CD8-positive, alpha-beta memory T cell (primary cell): ENCODE measurements around the gene FAM3D. TPM values are rescaled to one million over a fixed set of nuclear protein-coding genes. Genes with fewer than 3 reads are reported as not detected.

Source experiments
- CTCF ChIA-PET: fragments of 350-600 bp; sonication (Branson Sonifier 250); formaldehyde crosslinking; loops from one replicate; lab custom pipeline; 2021; ENCODE audit warnings: antibody characterized with exemption; lab: Charles Lee
- POLR2A ChIA-PET: fragments of 350-600 bp; sonication (Branson Sonifier 250); formaldehyde crosslinking; loops from one replicate; lab custom pipeline; 2021; ENCODE audit warnings: antibody characterized with exemption; lab: Charles Lee
- DNase-seq, 5 donors: peaks; one replicate each; pipeline versions ENCODE4 v3.0.0 to v3.0.0-alpha.2; 2020 to 2022; ENCODE audit warnings: mixed read lengths in 1 of 5
- H3K27ac ChIP-seq: one replicate; pipeline ENCODE4 v1.7.0; 2013; ENCODE audit warnings: low read depth, mild to moderate bottlenecking, low read length, moderate library complexity
- H3K27me3 ChIP-seq: 2 replicates; pipeline ENCODE4 v1.7.0; 2013; ENCODE audit warnings: low read length, mild to moderate bottlenecking; ENCODE audit not compliant: insufficient read depth, poor library complexity, severe bottlenecking
- H3K36me3 ChIP-seq: 2 replicates; pipeline ENCODE4 v1.7.0; 2013; ENCODE audit warnings: mild to moderate bottlenecking, low read length, moderate library complexity; ENCODE audit not compliant: insufficient read depth
- H3K4me1 ChIP-seq: 2 replicates; pipeline ENCODE4 v1.7.0; 2013; ENCODE audit warnings: mild to moderate bottlenecking, low read length, moderate library complexity; ENCODE audit not compliant: insufficient read depth
- H3K4me3 ChIP-seq: 2 replicates; pipeline ENCODE4 v1.7.0; 2013; ENCODE audit warnings: mild to moderate bottlenecking, low read length
- H3K9me3 ChIP-seq: 2 replicates; pipeline ENCODE4 v1.7.0; 2013; ENCODE audit warnings: mild to moderate bottlenecking, low read length
- H3K27ac Mint-ChIP-seq, 8 donors: one replicate each; pipeline ENCODE4 v1.8.0; 2020 to 2021; ENCODE audit warnings: mixed read lengths in 8 of 8, mild to moderate bottlenecking in 6 of 8, inconsistent platforms in 3 of 8, moderate library complexity in 3 of 8
- H3K27me3 Mint-ChIP-seq, 2 donors: one replicate each; pipeline ENCODE4 v1.8.0; 2020 to 2021; ENCODE audit warnings: mixed read lengths in 2 of 2, mild to moderate bottlenecking in 1 of 2, moderate library complexity in 1 of 2
- H3K36me3 Mint-ChIP-seq, 3 donors: one replicate each; pipeline ENCODE4 v1.8.0; 2020 to 2021; ENCODE audit warnings: mixed read lengths in 3 of 3, inconsistent platforms in 1 of 3, mild to moderate bottlenecking in 1 of 3
- H3K4me1 Mint-ChIP-seq, 3 donors: one replicate each; pipeline ENCODE4 v1.8.0; 2020 to 2021; ENCODE audit warnings: mixed read lengths in 3 of 3, inconsistent platforms in 1 of 3, mild to moderate bottlenecking in 1 of 3
- H3K4me3 Mint-ChIP-seq, 7 donors: one replicate each; pipeline ENCODE4 v1.8.0; 2020 to 2021; ENCODE audit warnings: mixed read lengths in 7 of 7, mild to moderate bottlenecking in 6 of 7, moderate library complexity in 4 of 7, inconsistent platforms in 2 of 7
- H3K9me3 Mint-ChIP-seq, 5 donors: one replicate each; pipeline ENCODE4 v1.8.0; 2020 to 2022; ENCODE audit warnings: mixed read lengths in 5 of 5, mild to moderate bottlenecking in 3 of 5, moderate library complexity in 2 of 5, inconsistent platforms in 1 of 5
- polyA plus RNA-seq: library from polyadenylated mRNA; unstranded; fragments of 300-500 nt; fragmentation: Illumina TruSeq; gene quantifications from one replicate; pipeline ENCODE4 v1.2.3, GENCODE V29; 2021
- total RNA-seq, 2 experiments: library from RNA; stranded (reverse); gene quantifications; one replicate each; pipeline ENCODE4 v1.2.3, GENCODE V29; 2021

The FAM3D gene
- total and polyA plus RNA-seq, 3 experiments from 2014 or later, result not detected

DNA sequence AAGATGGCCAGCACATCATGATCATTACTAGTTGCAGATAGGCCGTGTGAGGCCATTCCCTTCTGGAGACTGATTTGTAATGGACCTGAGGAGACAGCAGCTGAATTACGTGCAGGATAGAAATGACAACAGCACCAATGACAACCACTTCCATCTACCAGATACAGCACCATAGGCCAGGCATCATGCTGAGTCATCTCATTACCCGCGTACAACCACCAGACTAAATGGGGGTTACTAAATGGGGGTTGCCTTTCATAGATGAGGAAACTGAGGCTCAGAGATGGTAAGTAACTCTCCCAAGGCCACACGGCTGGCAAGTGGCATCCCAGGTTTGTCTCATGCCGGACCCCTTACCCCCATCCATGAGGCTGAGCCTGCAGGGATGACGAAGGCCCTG is 56.6 kb downstream of the FAM3D start:
- ChIA-PET POLR2A (no interaction called here), CTCF (interaction anchor here (1.7 kb wide), 1 partner anchor 20 kb away, joined by 3 read pairs; no protein-coding TSS in a partner anchor)
- Mint-ChIP-seq H3K9me3 (no peaks in the 10 kb centered on the region), H3K36me3 (no peaks in the 10 kb centered on the region), H3K4me1 (peaks cover 0 to 5% (median 0%) of the 10 kb centered on the region in 3 donors), H3K27ac (no peak overlapping the region), H3K4me3 (no peak overlapping the region), H3K27me3 (peaks cover 8 to 11% of the 10 kb centered on the region in 2 donors)
- no peak for DNase-seq
- no peak overlapping the region for H3K4me3 ChIP-seq
- no peaks in the 10 kb centered on the region for H3K4me1 ChIP-seq
- H3K27me3 ChIP-seq, result no peaks in the 10 kb centered on the region
- no peaks in the 10 kb centered on the region for H3K36me3 ChIP-seq
- H3K27ac ChIP-seq, result no peak overlapping the region
- H3K9me3 ChIP-seq, result no peaks in the 10 kb centered on the region

DNA sequence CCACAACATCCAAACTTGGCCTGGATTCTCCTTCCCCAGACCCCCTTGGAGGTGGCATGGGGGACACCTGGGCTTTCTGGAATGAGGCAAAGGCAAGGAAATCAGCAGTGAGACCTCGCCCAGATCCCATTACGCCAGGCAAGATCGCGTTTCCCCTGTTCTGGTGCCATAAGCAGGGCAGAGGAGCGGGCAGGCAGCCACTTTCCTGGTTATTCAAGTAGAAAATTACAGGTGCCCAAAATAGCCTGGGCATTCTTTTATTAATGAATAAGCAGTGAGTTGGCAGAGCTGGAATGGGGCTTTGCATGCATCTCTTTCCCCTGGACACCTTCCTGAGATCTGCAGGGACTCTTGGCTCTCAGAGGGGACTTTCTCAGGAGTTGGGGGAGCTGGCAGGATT is 57.9 kb downstream of the FAM3D start:
- CTCF ChIA-PET, result no interaction called here
- no peaks in the 10 kb centered on the region for H3K4me1 ChIP-seq
- no peaks in the 10 kb centered on the region for H3K27me3 ChIP-seq
- H3K4me3 ChIP-seq, result no peak overlapping the region
- Mint-ChIP-seq H3K36me3 (no peaks in the 10 kb centered on the region), H3K27ac (no peak overlapping the region), H3K4me3 (no peak overlapping the region), H3K27me3 (peaks cover 11 to 19% of the 10 kb centered on the region in 2 donors), H3K4me1 (peaks cover 0 to 5% (median 0%) of the 10 kb centered on the region in 3 donors), H3K9me3 (no peaks in the 10 kb centered on the region)
- POLR2A ChIA-PET, result no interaction called here
- no peaks in the 10 kb centered on the region for H3K9me3 ChIP-seq
- no peaks in the 10 kb centered on the region for H3K36me3 ChIP-seq
- no peak overlapping the region for H3K27ac ChIP-seq
- no peak for DNase-seq

DNA sequence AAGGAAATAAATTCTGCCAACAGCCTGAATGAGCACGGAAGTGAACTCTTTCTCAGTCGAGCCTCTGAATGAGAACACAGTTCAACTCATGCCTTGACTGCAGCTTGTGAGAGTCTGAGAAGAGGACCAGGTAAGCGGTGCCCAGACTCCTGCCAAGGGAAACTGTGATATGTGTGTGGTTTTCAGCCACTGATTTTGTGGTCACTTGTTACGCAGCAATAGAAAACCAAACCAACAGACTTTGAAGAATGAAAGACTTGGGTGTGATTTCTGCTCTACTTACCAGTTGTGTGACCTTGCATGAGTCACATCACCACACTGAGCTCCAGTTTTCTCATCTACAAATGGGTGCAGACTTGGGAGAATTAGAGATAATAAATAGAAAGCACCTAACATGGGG is 58.8 kb downstream of the FAM3D start:
- H3K36me3 ChIP-seq, result no peaks in the 10 kb centered on the region
- H3K4me1 ChIP-seq, result no peaks in the 10 kb centered on the region
- no peaks in the 10 kb centered on the region for H3K9me3 ChIP-seq
- Mint-ChIP-seq H3K36me3 (no peaks in the 10 kb centered on the region), H3K4me1 (peaks cover 0 to 5% (median 0%) of the 10 kb centered on the region in 3 donors), H3K4me3 (no peak overlapping the region), H3K27me3 (peaks cover 11 to 25% of the 10 kb centered on the region in 2 donors), H3K27ac (no peak overlapping the region), H3K9me3 (no peaks in the 10 kb centered on the region)
- no peak for DNase-seq
- ChIA-PET CTCF (no interaction called here), POLR2A (no interaction called here)
- H3K4me3 ChIP-seq, result no peak overlapping the region
- H3K27me3 ChIP-seq, result no peaks in the 10 kb centered on the region
- no peak overlapping the region for H3K27ac ChIP-seq

DNA sequence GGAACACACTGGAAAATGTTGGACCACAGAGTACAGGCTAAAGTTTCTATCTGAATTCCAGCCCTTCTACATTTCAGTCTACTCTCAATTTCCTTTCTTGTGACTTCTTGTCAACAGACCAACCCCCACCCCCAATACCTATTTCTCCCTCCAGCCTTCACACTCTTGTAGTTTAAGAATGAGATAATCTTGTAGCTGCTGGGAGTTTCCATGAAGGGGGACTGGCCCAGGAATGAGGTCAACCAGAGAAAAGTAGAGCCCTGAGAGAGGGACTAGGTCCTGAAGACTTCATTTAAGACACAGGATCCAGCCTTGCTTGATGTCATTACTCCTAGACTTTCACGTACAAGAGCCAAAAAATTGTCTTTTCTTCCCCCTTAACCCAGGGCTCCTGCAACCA is 59.9 kb downstream of the FAM3D start:
- H3K27ac ChIP-seq, result no peak overlapping the region
- no peak for DNase-seq
- CTCF ChIA-PET, result interaction anchor here (1.0 kb wide), 1 partner anchor 9 kb away, joined by 3 read pairs; no protein-coding TSS in a partner anchor
- Mint-ChIP-seq H3K27me3 (peaks cover 11 to 28% of the 10 kb centered on the region in 2 donors), H3K9me3 (peaks cover 0 to 2% (median 0%) of the 10 kb centered on the region in 5 donors), H3K27ac (no peak overlapping the region), H3K4me3 (no peak overlapping the region), H3K36me3 (no peaks in the 10 kb centered on the region), H3K4me1 (peaks cover 0 to 5% (median 0%) of the 10 kb centered on the region in 3 donors)
- H3K9me3 ChIP-seq, result no peaks in the 10 kb centered on the region
- no peak overlapping the region for H3K4me3 ChIP-seq
- no peaks in the 10 kb centered on the region for H3K36me3 ChIP-seq
- H3K27me3 ChIP-seq, result no peaks in the 10 kb centered on the region
- no peaks in the 10 kb centered on the region for H3K4me1 ChIP-seq
- POLR2A ChIA-PET, result no interaction called here

DNA sequence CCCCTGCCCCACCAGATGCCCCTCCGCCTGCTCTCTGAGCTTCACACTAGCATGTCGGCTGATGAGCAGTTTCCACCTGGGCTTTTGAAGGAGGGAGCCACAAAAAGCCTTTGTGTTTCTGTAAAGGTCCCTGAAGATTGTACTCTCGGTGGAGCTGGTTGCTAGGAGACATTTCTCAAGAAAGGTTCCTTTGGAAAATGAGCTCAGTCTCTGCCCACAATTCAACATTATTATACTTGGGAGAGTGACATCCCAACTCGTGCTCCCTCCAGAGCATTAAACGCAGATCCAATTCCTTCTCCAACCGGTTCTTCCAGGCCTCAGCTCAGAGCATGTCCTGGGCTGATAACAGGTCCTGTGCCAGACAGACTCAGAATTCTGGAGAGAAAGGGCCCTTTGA is 62.5 kb downstream of the FAM3D start:
- no peaks in the 10 kb centered on the region for H3K9me3 ChIP-seq
- Mint-ChIP-seq H3K27me3 (peaks cover 9 to 38% of the 10 kb centered on the region in 2 donors), H3K4me1 (peaks cover 0 to 5% (median 0%) of the 10 kb centered on the region in 3 donors), H3K4me3 (no peak overlapping the region), H3K36me3 (no peaks in the 10 kb centered on the region), H3K27ac (no peak overlapping the region), H3K9me3 (peaks cover 0 to 2% (median 0%) of the 10 kb centered on the region in 5 donors)
- ChIA-PET POLR2A (no interaction called here), CTCF (no interaction called here)
- H3K27ac ChIP-seq, result no peak overlapping the region
- no peaks in the 10 kb centered on the region for H3K4me1 ChIP-seq
- no peaks in the 10 kb centered on the region for H3K27me3 ChIP-seq
- no peak for DNase-seq
- no peak overlapping the region for H3K4me3 ChIP-seq
- no peaks in the 10 kb centered on the region for H3K36me3 ChIP-seq

DNA sequence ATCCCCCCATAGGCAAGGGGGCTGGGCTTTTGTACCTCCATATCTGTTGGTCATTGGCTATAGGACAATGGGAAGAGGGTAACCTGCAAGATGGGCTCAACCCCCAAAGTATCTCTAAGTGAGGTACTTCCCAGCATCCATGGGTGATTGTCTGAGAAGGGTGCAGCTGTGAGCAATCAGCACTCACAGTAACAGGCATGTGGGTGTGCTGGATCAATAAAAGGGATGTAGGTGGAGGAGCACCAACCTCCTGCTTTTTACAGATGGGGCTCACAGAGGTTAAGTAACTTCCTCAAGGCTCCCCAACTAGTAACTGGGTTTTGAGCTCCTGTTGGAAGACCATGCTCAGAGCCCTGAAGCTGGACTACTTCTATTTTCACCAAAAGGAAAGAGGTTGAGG is 63.0 kb downstream of the FAM3D start:
- Mint-ChIP-seq H3K4me3 (no peak overlapping the region), H3K36me3 (no peaks in the 10 kb centered on the region), H3K9me3 (peaks cover 0 to 2% (median 0%) of the 10 kb centered on the region in 5 donors), H3K27ac (no peak overlapping the region), H3K4me1 (peaks cover 0 to 5% (median 0%) of the 10 kb centered on the region in 3 donors), H3K27me3 (peaks cover 9 to 38% of the 10 kb centered on the region in 2 donors)
- Histone ChIP-seq H3K4me3 (no peak overlapping the region), H3K4me1 (no peaks in the 10 kb centered on the region), H3K9me3 (no peaks in the 10 kb centered on the region), H3K36me3 (no peaks in the 10 kb centered on the region), H3K27me3 (no peaks in the 10 kb centered on the region), H3K27ac (no peak overlapping the region)
- CTCF ChIA-PET, result no interaction called here
- POLR2A ChIA-PET, result no interaction called here
- DNase-seq, result no peak

DNA sequence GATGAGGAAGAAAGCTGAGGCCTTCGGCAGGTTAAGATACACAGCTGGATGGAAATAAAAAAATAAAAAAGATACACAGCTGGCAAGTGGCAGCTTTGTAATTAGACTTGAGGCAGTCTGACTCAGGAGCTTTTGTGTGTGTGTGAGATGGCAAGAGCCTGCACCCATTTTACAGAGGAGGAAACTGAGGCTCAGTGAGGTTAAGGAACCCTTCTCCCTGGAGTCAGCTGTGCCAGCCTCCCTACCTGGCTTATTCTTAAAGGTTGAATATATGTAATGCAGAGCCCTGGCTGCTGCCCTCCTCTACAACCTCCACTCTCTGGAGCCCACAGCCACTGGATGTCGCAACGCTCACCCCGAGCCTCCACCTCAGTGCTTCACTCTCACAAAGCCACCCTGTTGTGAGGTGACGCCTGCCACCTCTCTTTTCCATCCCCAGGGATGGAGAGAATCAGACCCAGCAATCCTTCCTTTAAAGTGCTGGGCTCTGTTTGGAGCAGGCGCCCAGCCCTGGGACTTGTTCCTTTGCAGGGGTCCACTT is 68.7 kb downstream of the FAM3D start:
- Histone ChIP-seq H3K9me3 (no peaks in the 10 kb centered on the region), H3K4me1 (no peaks in the 10 kb centered on the region), H3K36me3 (no peaks in the 10 kb centered on the region), H3K27ac (no peak overlapping the region), H3K4me3 (no peak overlapping the region), H3K27me3 (no peaks in the 10 kb centered on the region)
- H3K27me3 Mint-ChIP-seq, result peaks cover 0 to 17% of the 10 kb centered on the region in 2 donors
- ChIA-PET POLR2A (no interaction called here), CTCF (interaction anchor here (0.9 to 1.2 kb wide), 2 partner anchors 9 to 32 kb away, joined by 3 to 4 read pairs; no protein-coding TSS in a partner anchor)
- H3K4me1 Mint-ChIP-seq, result no peaks in the 10 kb centered on the region
- H3K4me3 Mint-ChIP-seq, result no peak overlapping the region
- no peaks in the 10 kb centered on the region for H3K36me3 Mint-ChIP-seq
- peaks cover 0 to 2% (median 0%) of the 10 kb centered on the region in 5 donors for H3K9me3 Mint-ChIP-seq
- no peak overlapping the region for H3K27ac Mint-ChIP-seq
- no peak for DNase-seq

DNA sequence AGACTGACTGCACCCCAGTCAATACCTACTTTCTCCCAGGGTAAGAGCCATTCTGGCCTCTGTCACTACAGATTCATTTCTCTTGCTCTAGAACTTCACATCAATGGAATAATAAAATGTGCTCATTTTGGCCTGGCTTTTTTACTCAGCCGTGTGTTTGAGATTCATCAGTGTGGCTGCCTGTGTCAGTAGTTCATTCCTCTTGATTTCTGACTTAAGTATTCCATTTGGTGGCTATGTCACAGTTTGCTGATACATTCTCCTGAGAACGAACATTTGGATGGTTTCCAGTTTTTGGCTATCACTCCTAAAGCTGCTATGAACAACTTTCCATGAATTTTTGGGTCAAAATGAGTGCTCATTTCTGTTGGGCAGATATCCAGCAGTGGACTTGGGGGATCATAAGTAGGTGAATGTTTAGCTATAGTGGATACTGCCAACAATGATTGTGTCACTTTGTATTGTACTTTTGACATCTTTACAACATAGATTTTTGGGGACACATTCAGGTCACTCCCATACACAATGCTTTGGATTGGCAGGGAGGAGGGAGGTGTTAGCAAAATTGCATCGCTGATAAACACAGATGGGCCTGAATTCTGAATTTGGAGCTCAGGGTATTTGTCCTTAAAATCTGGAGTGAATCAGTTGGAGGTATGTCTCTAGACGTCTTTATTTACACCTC is 69.6 kb downstream of the FAM3D start:
- no peaks in the 10 kb centered on the region for H3K4me1 ChIP-seq
- no peak overlapping the region for H3K27ac ChIP-seq
- Mint-ChIP-seq H3K27ac (no peak overlapping the region), H3K9me3 (peaks cover 0 to 2% (median 0%) of the 10 kb centered on the region in 5 donors), H3K4me3 (no peak overlapping the region), H3K4me1 (no peaks in the 10 kb centered on the region), H3K36me3 (no peaks in the 10 kb centered on the region), H3K27me3 (peaks cover 0 to 12% of the 10 kb centered on the region in 2 donors)
- ChIA-PET POLR2A (no interaction called here), CTCF (interaction anchor here (0.9 to 1.2 kb wide), 2 partner anchors 9 to 33 kb away, joined by 3 to 4 read pairs; no protein-coding TSS in a partner anchor)
- no peak for DNase-seq
- H3K27me3 ChIP-seq, result no peaks in the 10 kb centered on the region
- H3K4me3 ChIP-seq, result no peak overlapping the region
- no peaks in the 10 kb centered on the region for H3K36me3 ChIP-seq
- H3K9me3 ChIP-seq, result no peaks in the 10 kb centered on the region
